Measurements from ENCODE around the gene GPC3.
"Not testable (repeated sequence)": the region's sequence is repeated elsewhere in the genome, so short reads cannot be mapped to it uniquely, and the experiment has no call there.

The GPC3 gene

DNA sequence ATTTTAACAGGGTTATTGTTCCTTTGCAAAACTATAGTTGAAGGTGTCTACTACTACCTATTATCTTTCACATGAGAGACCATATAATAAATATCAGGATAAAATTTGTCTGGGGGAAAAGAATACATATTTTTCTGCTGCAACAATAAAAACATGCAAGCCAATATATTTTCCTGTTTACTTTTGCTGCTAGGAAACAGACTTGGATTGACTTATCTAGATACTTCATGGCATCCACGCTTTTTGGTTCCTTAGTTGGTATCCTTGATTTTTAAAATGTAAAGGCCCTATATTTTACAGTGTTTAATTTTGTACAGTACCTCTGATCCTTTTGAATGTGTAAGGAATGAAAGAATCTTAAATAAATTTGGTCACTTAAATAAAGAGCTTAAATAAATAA, 150.6 kb downstream of the GPC3 start:
- no peak for DNase-seq

DNA sequence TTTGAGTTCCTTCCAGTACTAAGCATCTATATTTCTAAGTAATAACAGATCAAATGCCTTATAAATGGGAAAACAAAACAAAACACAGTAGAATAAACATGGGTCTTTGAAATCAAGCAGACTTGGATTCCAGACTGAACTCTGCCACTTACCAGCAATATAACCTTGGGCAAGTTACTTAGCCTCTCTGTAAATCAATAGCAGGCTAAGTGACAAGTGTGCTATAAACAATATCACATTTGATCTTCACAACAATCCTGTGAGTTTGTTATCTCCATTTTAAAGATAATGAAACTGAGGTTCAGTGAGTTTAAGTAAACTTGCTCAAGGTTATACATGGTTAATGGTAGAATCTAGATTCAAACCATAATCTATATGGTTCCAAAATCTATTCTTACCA, 165.8 kb downstream of the GPC3 start:
- DNase-seq = no peak

DNA sequence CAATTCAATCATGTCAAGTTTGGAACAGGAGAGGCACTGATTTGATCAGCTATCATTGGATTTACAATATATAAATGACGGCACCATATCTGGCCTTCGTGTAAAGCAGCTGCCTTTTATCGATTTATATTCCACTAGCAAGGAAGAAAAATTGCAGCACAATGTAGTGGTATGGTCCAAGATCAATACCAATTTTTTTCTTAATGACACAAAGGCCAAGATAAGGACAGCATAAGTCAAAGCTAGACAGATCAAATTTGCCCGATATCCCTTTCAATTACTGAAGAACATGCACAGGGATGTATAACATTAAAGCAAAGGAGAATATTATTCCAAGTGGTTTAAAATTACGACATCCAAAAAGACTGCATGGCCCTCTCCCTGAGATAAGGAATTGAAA, 167.4 kb downstream of the GPC3 start:
- no peak for DNase-seq

DNA sequence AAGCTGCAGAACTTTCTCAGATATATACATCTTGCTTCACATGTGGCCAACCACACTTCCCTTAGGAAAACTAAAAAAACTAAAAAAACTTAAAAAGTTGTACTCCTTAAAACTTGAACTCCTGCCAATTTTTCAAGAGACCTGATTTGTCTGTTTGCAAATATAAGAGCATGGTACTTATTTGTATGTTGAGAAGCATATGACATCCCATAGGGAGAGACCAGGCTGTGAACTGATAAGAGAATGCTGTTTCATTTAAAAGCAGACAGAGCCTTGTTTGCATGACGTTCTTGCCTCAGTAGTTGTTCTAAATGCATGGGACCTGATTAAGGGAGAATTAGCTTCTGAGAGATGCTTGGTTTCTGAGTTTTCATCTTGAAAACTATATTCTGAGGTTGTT, 169.9 kb downstream of the GPC3 start:
- DNase-seq = no peak

DNA sequence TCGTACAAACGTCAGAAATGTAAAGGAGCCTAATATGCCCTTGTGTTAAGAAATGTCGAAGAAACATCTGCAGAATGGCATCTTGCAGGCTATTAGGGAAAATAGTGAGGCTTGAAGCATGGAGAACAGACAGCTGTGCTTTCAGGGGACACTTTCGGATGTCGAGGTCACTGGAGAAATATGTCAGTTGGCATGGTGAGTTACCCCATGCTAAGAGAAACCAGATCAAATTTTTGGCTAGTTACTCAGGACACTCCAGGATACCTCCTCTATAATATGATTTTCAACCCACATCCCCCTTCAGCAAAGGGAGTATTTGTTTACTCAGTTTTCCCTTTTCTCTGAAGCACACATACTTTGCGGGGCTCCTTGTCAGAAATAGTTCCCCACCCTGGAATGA, 171.4 kb downstream of the GPC3 start:
- no peak for DNase-seq

DNA sequence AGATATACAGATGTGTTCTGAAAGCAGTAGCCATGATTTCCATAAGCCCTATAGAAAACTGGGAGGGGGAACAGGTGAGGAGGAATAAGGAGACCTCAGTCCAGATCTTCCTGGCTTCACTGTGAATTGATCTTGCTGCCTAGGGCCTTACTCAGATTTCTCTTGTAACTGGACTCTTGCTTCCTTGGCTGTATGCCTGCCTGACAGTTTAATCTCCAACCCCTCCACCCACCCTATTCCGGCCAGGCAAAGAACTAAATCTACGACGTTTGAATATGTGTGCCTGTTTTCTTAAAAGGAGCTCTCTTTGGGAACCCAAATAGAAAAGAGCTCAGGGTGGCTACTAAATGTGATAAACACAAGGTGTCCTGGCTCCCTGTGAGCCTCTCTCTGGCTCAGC, 173.0 kb downstream of the GPC3 start:
- no peak for DNase-seq

DNA sequence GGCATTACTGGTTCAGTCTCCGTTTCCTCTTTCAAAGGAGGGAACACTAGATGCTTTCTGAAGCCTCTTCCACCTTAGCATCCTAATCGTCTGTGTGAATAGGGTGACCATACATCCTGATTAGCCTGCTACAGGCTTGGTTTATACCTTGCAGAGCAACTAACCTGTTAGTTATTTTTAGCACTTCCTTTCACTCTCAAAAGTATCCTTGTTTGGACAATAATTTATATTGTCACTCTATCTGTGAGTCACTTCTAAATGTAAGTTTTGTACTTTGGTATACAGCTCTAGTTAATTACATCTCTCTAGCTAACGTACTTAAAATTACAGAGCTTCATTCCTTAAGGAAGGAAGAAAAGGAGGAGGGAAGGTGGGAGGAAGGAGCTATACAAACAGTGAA, 174.5 kb downstream of the GPC3 start:
- no peak for DNase-seq

DNA sequence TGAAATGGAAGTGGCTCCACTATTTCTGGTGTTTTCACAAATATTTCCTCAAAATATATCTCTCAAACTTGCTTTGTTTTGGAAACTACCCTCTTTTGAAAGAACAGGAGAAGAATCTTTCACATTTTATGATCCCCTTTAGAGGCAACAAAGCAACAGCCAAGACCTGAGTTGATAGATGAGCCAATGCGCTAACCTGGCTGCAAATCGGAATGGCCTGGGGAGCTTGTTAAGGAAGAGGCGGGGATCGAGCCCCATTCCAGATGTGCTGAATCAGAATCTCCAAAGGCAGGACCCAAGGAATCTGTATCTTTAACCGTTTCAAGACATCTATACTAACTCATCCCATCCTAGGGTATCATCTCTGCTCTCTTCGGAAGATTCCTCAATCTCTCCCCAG, 181.3 kb downstream of the GPC3 start:
- DNase-seq = no peak

DNA sequence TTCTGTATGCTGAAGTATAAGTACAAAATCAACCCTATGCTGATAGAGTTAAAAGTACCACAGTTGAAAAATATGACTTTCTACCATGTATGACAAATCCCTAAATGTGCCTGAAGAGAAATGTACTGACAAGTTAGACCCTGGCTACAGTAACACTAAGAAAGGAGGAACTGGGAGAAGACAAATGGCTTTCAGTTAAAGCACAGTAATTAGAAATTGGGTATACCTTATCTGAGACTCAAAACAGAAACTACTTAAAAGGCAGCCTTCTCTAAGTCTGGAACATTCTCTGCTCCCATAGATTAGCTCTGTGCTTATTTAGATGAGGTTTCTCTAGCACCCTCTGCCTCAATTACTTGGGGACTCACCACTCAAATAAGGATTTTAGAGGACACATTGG, 189.1 kb downstream of the GPC3 start:
- DNase-seq = no peak

DNA sequence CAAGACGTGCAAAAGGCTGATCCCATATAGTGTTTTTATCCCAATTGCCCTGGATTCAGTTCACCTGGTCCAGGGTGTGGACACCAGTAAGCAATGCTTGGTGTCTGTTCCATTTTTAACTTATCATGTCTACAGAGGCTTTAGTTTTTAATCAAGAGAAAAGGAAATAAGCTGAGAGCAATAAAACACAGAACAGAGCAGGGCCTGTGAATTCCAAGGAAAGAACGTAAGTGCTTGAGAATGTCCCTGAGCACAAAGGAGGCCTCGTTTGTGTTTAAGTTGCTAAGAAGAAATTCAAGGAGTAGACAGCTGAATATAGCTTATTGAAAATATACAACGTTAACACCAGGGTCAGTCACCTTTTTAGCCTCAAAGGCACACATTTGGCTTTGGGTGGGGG, 191.3 kb downstream of the GPC3 start:
- no peak for DNase-seq

DNA sequence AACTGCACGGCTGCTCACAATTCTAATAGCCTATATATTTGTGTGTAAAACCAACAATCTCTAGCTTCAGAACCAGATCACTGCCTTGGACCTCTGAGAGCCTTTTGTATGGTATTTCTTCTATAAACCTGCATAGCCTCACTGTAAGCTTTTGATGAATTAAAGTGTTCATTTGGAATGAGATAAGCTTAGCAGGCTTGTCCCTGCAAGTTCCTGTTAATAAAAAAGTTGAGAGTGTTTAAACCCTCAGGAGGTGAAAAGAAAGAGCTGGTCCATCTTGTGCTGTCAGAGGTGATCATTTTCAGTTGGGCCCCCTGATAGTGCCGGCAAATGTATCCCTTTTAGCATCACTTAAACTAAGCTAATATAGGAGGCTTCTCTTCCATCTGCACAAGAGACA, 191.8 kb downstream of the GPC3 start:
- no peak for DNase-seq

DNA sequence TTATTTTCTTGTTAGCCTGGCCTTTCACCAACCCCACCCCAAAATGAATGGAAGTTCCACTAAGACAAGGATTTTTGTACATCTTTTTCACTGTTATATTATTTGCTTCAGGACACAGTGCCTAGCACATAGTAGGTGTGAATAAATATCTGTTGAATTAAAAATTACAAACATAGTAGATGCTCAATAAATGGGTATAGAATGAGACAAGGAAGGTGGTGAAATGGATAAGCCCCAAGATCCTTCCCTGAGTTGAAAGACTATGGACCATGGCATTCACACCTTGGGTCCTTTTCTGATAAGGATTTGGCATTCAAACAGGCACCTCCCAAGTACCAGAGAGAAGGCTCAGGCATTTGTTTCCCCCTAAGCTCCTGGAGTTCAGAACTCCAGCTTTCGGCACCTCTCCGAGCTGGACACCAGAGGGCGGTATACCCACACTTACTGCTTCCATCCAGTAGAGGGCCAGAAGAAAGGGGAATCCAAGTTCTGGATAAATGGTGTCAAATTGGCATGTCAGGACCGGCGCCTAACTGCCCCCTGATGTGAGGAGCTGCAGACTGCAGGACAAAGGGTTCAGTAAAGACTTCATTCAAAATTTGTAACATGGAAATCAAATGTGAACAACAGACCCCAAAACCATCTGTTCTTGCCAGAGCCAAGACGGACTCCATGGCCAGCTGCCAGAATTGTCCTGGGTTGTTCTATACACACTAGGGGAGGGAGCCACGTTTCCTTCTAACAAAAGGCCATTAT, 193.0 kb downstream of the GPC3 start:
- peak; percentile 6 for DNase-seq

DNA sequence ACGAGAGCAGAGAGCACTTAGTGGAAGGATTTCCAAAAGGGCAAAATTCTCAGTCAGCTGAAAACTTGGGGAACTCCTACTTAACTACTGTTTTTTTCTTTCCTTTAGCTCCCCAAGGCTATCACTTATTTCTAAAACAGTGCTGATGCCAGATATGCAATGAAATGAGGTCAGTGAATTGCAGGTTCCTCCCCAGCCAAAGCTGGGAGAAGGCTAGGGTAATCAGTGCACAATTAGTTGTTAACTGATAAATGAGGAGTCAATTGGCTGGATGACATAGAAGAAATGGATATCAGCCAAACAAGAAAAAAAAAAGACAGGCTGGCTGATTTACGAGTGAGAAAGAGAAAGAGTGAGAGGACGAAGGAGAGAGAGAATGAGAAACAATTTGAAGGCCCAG, 195.6 kb downstream of the GPC3 start:
- no peak for DNase-seq

DNA sequence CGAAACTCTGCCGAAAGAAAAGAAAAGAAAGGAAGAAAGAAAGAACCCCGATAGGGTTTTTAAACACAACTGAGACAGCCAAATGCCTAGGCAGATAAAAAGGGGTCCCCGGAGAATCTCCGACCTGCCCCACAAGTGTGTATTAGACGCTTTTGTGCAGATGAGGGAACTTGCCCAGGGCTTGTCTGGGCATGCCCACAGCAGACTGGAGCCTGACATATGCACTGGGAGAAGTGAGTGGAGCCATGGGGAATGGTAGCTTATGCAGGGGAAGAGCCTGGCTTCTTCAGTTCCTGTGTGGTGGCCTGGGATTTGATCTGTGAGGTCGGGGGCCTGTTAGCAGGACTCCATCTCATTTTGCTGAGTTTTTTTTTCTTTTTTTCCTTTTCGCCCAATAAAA, 199.0 kb downstream of the GPC3 start:
- DNase-seq = no peak

DNA sequence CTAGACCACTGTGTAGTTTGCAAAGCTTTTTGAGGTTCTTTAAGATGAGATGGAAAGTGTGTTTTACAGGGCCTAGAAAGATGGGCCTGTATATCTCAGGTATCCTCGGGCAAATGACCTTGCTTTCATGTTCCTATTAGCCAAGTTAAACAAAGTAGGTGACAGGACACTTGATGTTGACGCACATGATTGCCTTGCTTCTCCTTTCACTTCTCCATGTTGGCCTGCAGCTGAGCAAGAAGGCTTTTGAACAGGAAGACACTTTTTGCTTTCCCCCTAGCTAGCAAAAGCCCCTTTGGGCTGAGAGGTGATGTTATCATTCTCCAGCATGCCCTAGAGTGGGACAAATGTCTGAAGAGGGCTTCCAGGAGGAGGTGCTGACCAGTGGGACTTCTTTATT, 202.1 kb downstream of the GPC3 start:
- DNase-seq = no peak

DNA sequence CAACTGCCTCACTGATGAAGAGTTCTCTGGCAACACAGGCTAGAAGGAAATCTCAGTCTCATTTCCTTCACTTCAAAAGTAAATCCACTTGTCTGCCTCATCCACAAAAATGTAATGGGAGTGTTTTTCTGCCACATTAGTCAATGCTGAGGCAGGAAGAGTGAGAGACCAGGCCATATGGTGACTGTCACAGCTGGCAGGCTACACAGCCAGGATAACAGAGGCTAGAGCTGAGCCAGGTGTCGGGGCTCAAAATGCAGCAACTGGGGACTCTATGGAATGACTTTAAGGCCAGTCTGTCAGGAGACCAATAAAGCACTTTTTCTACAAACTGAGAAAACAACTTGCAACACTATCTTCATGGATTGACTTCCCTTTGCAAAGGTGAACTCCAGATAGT, 204.2 kb downstream of the GPC3 start:
- DNase-seq = no peak

DNA sequence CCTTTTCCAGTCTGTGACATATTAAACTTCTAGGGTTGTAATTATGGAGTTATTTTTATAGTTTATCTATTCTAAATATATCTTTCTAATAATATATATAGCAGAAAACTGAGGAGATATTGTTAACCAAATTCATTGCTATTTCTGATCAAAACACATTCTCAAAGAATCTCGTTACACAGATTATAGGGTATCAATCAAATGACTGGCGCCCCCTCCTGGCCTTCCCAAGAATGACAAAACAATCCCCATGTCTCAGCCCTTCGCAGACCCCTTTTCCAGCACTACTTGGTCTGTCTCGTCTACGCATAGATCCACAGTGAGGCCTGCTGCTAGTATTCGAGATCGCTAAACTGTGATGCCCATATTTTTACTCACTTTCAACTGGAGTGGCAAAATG, 209.3 kb downstream of the GPC3 start:
- DNase-seq = no peak

DNA sequence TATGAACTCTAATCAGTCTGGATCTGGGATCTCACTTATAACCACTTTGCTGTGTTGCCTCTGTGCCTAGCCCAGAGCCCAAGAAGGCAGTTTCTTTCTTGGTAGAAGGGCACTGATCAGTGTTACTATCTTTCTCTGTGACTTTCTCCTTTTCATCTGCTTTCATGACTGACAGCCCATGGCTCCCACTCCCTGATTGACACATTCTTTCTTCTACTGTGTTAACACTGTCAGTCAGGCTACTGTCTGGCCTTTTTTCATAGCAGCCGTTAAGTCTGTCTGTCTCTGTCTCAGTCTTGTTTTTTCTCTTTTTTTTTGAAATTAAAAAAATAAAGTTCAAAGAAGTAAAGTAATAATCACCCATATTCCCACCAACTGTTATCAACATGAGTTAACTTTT, 210.6 kb downstream of the GPC3 start:
- DNase-seq = no peak

DNA sequence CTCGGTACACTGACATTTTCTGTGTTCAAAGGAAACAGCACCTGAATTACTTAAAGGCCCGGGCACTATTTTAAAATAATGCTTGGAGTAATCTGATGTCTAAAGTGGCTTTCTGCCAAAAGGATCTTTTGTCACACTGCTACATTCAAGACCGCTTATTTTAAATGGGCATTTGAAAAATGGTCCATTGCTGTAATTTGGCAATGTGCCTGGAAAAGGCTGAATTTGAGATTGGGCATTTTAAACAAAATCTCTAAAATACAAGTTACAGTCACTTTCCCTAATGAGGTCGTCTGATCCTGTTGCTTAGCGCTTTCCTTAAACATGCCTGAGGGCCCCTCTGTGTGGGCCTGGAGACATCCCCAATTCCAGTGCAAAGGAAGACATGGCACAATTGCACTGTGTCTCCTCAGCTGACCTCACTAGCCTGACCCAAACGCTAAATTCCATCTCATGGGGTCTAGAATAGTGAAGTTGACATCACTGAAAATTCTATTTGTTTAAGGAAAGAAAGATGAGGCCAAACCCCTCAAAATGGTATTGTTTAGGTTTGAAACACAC, 214.2 kb downstream of the GPC3 start:
- DNase-seq = no peak

DNA sequence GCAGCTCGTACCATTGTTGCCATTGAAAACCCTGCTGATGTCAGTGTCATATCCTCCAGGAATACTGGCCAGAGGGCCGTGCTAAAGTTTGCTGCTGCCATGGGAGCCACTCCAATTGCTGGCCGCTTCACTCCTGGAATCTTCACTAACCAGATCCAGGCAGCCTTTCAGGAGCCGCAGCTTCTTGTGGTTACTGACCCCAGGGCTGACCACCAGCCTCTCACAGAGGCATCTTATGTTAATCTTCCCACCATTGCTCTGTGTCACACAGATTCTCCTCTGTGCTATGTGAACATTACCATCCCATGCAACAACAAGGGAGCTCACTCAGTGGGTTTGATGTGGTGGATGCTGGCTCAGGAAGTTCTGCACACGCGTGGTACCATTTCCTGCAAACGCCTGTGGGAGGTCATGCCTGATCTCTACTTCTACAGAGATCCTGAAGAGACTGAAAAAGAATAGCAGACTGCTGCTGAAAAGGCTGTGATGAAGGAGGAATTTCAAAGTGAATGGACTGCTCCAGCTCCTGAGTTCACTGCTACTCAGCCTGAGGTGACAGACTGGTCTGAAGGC, 222.3 kb downstream of the GPC3 start:
- DNase-seq = not testable (repeated sequence)

DNA sequence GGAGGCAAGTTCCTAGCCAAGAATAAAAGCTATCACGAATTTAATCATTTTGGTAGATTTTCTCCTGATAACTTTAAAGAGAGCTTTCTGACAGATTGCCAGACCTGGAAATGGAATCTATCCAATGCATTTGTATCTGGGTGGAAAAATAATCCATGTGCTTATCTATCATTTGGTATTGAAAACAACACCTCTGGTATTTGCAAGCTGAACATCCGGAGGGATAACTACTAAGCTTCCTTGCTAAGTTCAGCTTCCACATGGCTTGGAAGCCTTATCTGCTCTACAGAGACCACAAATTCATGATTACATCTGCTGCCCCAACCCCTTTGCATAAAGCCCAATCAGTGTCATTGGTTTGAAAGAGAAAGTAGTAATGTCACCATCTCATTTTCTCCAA, 230.7 kb downstream of the GPC3 start:
- DNase-seq = no peak

DNA sequence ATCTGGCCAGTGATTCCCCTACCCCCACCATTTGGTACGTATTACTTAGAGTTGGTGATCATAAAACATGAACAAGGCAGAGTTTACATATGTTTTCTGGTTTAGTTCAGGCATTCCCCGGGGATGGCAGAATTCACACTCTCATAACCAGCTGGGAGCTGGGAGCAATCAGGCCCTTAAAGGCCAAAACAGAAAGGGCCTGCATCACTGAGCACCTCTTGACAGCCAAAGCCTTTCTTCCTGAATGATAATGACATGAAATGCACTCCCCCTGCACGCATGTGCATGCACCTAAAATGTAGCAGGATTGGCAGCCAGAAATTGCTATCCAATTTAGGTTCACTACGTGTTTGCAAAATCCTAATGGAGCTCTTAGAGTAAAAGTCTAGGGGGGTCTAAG, 235.4 kb downstream of the GPC3 start:
- DNase-seq = no peak

DNA sequence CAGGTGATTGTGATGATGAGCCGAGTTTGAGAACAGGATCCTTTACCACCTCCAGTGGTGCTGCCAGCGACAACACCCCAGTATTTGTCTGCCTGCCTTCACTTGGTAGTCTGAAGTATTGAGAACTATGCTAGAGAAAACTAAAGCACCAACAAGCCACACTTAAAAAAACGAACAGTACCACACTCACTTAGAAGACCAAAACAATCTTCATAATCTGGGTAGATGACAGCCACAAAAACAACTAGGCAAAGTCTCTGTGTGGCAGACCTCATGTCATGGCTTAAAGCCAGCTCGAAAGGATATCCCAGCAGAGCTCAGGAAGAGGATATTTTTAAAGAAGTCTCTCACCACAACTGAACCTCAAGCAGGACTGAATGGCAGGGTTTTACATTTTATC, 236.0 kb downstream of the GPC3 start:
- DNase-seq = no peak

DNA sequence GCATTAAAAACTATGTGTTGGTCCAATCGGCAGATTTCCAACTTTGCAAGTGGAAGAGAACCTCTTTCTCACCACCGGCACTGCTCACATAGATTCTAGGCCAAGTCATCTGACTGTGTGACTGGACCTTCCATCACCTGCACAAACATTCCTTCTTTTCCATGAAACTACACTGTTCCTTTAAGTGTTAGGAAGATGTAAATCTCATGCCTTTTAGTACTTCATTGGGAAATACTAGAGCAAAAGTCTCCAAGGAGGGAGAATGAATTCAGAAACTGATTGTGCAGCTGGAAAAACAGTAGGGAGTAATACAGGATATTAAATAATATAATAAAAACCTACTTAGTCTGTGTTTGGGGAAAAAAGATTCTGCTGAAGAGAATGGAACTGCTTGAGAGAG, 238.2 kb downstream of the GPC3 start:
- DNase-seq = no peak

DNA sequence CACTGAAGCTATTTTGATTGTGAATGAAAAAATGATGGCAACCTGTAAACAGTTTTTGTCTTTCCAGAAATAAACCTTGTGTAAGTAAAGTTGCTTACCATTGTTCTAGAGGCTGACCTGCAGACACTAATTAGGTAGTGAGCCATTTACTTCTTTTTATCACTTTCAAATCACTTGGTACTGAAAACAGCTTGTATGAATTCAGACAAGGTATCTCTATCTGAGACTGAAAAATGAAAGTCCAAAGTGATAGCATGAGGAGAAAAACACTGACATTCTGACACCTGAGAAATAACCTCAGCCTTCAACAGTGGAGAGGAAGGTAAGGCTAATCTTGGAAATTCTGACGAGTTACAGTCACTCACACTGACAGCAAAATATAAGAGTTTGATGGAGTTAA, 238.8 kb downstream of the GPC3 start:
- no peak for DNase-seq

Measured in amniotic stem cell (primary cell).